Thoracic aorta (tissue), 2 donors: ENCODE data around the gene TBC1D5. TPM values are rescaled to one million over a fixed set of nuclear protein-coding genes. Genes with fewer than 3 reads are reported as not detected.

Experiments
- ATAC-seq: fragments of 150-250 bp; one replicate; pipeline ENCODE4 v1.8.0; 2017; ENCODE audit warnings: low read depth; ENCODE audit not compliant: insufficient number of reproducible peaks, low FRiP score
- DNase-seq: peaks from one replicate; pipeline ENCODE4 v3.0.0-alpha.2; 2020; ENCODE audit warnings: low spot score
- H3K27ac ChIP-seq, 2 donors: fragments of 200-600 bp; sonication (generic); 1 replicate in 1 of 2; 2 replicates in 1 of 2; pipeline ENCODE4 v1.5.1; 2016; ENCODE audit warnings: mild to moderate bottlenecking in 2 of 2, moderate library complexity in 2 of 2
- H3K27me3 ChIP-seq: fragments of 200-600 bp; sonication (generic); replicated peaks from 2 replicates; pipeline ENCODE4 v1.6.0; 2016; ENCODE audit warnings: mild to moderate bottlenecking; ENCODE audit not compliant: insufficient read depth
- H3K36me3 ChIP-seq: fragments of 200-600 bp; sonication (generic); one replicate; pipeline ENCODE4 v1.5.1; 2016
- H3K4me1 ChIP-seq, 2 donors: fragments of 200-600 bp; sonication (generic); 1 replicate in 1 of 2; 2 replicates in 1 of 2; pipeline versions ENCODE4 v1.5.1 to v1.6.0; 2016; ENCODE audit warnings: low read depth in 2 of 2, mild to moderate bottlenecking in 1 of 2; ENCODE audit not compliant: control insufficient read depth in 1 of 2
- H3K4me3 ChIP-seq: fragments of 200-600 bp; sonication (generic); 2 replicates; pipeline ENCODE4 v1.5.1; 2016; ENCODE audit warnings: mild to moderate bottlenecking
- H3K9me3 ChIP-seq: fragments of 200-600 bp; sonication (generic); 2 replicates; pipeline ENCODE4 v1.5.1; 2016
- CTCF ChIP-seq: fragments of 200-600 bp; sonication (generic); IDR thresholded peaks from one replicate; pipeline ENCODE4 v1.5.1; 2019; ENCODE audit warnings: antibody characterized with exemption
- total RNA-seq, 2 donors: library from RNA; depleted of rRNA; stranded (reverse); fragments of >200 nt; gene quantifications; one replicate each; pipeline versions ENCODE4 v1.1.0 to v1.2.3, GENCODE V29; 2016

The TBC1D5 gene
- total RNA-seq, 2 donors from 2014 or later, result 80.6 to 103 TPM

GRCh38 chr3:17602126-17602525 is 140.3 kb downstream of the TBC1D5 start:
- no peak overlapping the region for H3K4me3 ChIP-seq
- ATAC-seq (no peak), DNase-seq (no peak)
- H3K27ac ChIP-seq, result no peak overlapping the region
- H3K27me3 ChIP-seq, result no peaks in the 10 kb centered on the region
- TF ChIP-seq CTCF, result no peak
- H3K4me1 ChIP-seq, result no peaks in the 10 kb centered on the region
- no peaks in the 10 kb centered on the region for H3K36me3 ChIP-seq
- H3K9me3 ChIP-seq, result no peaks in the 10 kb centered on the region

- TF ChIP-seq CTCF, result no peak
- H3K36me3 ChIP-seq, result no peaks in the 10 kb centered on the region
Observed at GRCh38 chr3:17592956-17593355, 149.5 kb downstream of the TBC1D5 start.

GRCh38 chr3:17590465-17590864 is 152.0 kb downstream of the TBC1D5 start:
- DNase-seq (no peak), ATAC-seq (no peak)
- no peak for TF ChIP-seq CTCF
- no peaks in the 10 kb centered on the region for H3K36me3 ChIP-seq
- H3K27ac ChIP-seq, result no peak overlapping the region
- H3K4me3 ChIP-seq, result no peak overlapping the region
- H3K4me1 ChIP-seq, result peaks cover 1 to 8% of the 10 kb centered on the region in 2 donors
- peaks cover 10% of the 10 kb centered on the region for H3K9me3 ChIP-seq
- no peaks in the 10 kb centered on the region for H3K27me3 ChIP-seq

More at GRCh38 chr3:17592956-17593355, 149.5 kb downstream of the TBC1D5 start:
- ATAC-seq, result no peak
- H3K9me3 ChIP-seq, result peaks cover 10% of the 10 kb centered on the region
- no peak overlapping the region for H3K27ac ChIP-seq
- DNase-seq, result no peak
- H3K4me3 ChIP-seq, result no peak overlapping the region
- H3K4me1 ChIP-seq, result no peaks in the 10 kb centered on the region
- H3K27me3 ChIP-seq, result no peaks in the 10 kb centered on the region

GRCh38 chr3:17589888-17590287 is 152.5 kb downstream of the TBC1D5 start:
- no peak for ATAC-seq
- no peaks in the 10 kb centered on the region for H3K27me3 ChIP-seq
- no peaks in the 10 kb centered on the region for H3K36me3 ChIP-seq
- no peak for TF ChIP-seq CTCF
- peaks cover 10% of the 10 kb centered on the region for H3K9me3 ChIP-seq
- no peak overlapping the region for H3K4me3 ChIP-seq
- H3K4me1 ChIP-seq, result peaks cover 3 to 8% of the 10 kb centered on the region in 2 donors
- DNase-seq, result no peak
- H3K27ac ChIP-seq, result no peak overlapping the region

GRCh38 chr3:17588422-17588821 is 154.0 kb downstream of the TBC1D5 start:
- peaks cover 3 to 8% of the 10 kb centered on the region in 2 donors for H3K4me1 ChIP-seq
- no peak overlapping the region for H3K27ac ChIP-seq
- no peak for ATAC-seq
- H3K4me3 ChIP-seq, result no peak overlapping the region
- peaks cover 10% of the 10 kb centered on the region for H3K9me3 ChIP-seq
- H3K36me3 ChIP-seq, result no peaks in the 10 kb centered on the region
- TF ChIP-seq CTCF, result no peak
- no peaks in the 10 kb centered on the region for H3K27me3 ChIP-seq
- DNase-seq, result no peak
